ENCODE results near the gene ZNF236. TPM values are rescaled to one million over a fixed set of nuclear protein-coding genes. Genes with fewer than 3 reads are reported as not detected.
A peak's percentile ranks its signal among the peaks of the same experiment; 100 is the strongest.

Gene ZNF236
- total and polyA plus RNA-seq, 2 donors (not counting 1 experiment from before 2014, with no cell fraction given), result 8.9 to 39.5 TPM

GRCh38 chr18:76824754-76825153, 2.4 kb downstream of the ZNF236 start:
- Mint-ChIP-seq H3K27ac (peak overlapping the region; percentile 79), H3K4me1 (peaks cover 55% of the 10 kb centered on the region), H3K9me3 (ENCODE audit: insufficient read depth) (no peaks in the 10 kb centered on the region), H3K4me3 (peak overlapping the region; percentile 89), H3K27me3 (no peaks in the 10 kb centered on the region)
- POLR2A ChIA-PET, result no interaction called here
- ATAC-seq (ENCODE audit: low read depth), result no peak
- Histone ChIP-seq H3K4me3 (ENCODE audit: control extremely low read depth in 1 of 5, extremely low read depth in 1 of 5, insufficient read depth in 1 of 5, low read depth in 2 of 5, low read length in 4 of 5) (no peak overlapping the region), H3K27ac (ENCODE audit: low read length in 2 of 2) (peak overlapping the region in 1 of 2 donors; percentile 32), H3K9ac (ENCODE audit: low read length) (no peak overlapping the region), H3K4me1 (ENCODE audit: control insufficient read depth in 2 of 2, insufficient read depth in 2 of 2, low read length in 2 of 2) (peaks cover 19 to 42% of the 10 kb centered on the region in 2 donors), H2AFZ (ENCODE audit: insufficient read depth, low read depth, low read length, poor library complexity, severe bottlenecking) (no peak overlapping the region), H3K9me3 (ENCODE audit: control extremely low read depth in 1 of 3, control insufficient read depth in 2 of 3, insufficient read depth in 1 of 3, low read length in 2 of 3) (peaks cover 0 to 6% (median 0%) of the 10 kb centered on the region in 3 donors), H3K36me3 (replicated peaks in 1 of 2; ENCODE audit: control extremely low read depth in 1 of 2, control insufficient read depth in 1 of 2, extremely low read depth in 1 of 2, insufficient read depth in 2 of 2, low read length in 1 of 2) (no peaks in the 10 kb centered on the region), H4K20me1 (ENCODE audit: control insufficient read depth, insufficient read depth, low read length, poor library complexity, severe bottlenecking) (peaks cover 16% of the 10 kb centered on the region), H3K27me3 (replicated peaks in 1 of 4; ENCODE audit: control extremely low read depth in 1 of 4, control insufficient read depth in 3 of 4, insufficient read depth in 4 of 4, low read length in 3 of 4) (no peaks in the 10 kb centered on the region), H3K79me2 (ENCODE audit: control insufficient read depth, insufficient read depth, low read length) (peaks cover 74% of the 10 kb centered on the region), H3K4me2 (replicated peaks; ENCODE audit: low read depth, low read length, poor library complexity, severe bottlenecking) (no peak overlapping the region)
- DNase-seq, result peak; percentile 13
- intact Hi-C loops (cut with micrococcal nuclease), result loop anchor here (5.0 kb wide), 4 partner anchors 158 to 332 kb away; partner anchors contain the start of gene MBP
- CTCF ChIA-PET, result interaction anchor here (2.1 kb wide), 1 partner anchor 21 kb away, joined by 10 read pairs; no protein-coding TSS in a partner anchor
- WGBS (ENCODE audit: insufficient coverage), result 91% methylated on average over 4 of the region's 5 CpGs
- TF ChIP-seq EZH2 (IDR thresholded peaks at IDR 0.05; ENCODE audit: borderline replicate concordance, insufficient read depth, low read depth, low read length, poor library complexity, severe bottlenecking) (no peak), CTCF (IDR thresholded peaks at IDR 0.05) (no peak)
